Middle frontal gyrus (tissue), 1 donor: ENCODE data around the gene HMGCS2.
"Not testable (repeated sequence)": the region's sequence is repeated elsewhere in the genome, so short reads cannot be mapped to it uniquely, and the experiment has no call there.

Experiments
- DNase-seq: peaks from one replicate; pipeline ENCODE4 v3.0.0-alpha.2; 2015; ENCODE audit warnings: low spot score; ENCODE audit errors: extremely low spot score

Gene HMGCS2

GRCh38 chr1:119790451-119791198, 21.9 kb upstream of the HMGCS2 start:
- no peak for DNase-seq

- no peak for DNase-seq
Measured at GRCh38 chr1:119787776-119788175, 19.1 kb upstream of the HMGCS2 start.

- not testable (repeated sequence) for DNase-seq
Measured at GRCh38 chr1:119786473-119787050, 17.9 kb upstream of the HMGCS2 start.

- DNase-seq = not testable (repeated sequence)
Measured at GRCh38 chr1:119786046-119786445, 17.3 kb upstream of the HMGCS2 start.

- DNase-seq = no peak
Measured at GRCh38 chr1:119784191-119784781, 15.6 kb upstream of the HMGCS2 start.

- no peak for DNase-seq
Measured at GRCh38 chr1:119783354-119784185, 14.9 kb upstream of the HMGCS2 start.

GRCh38 chr1:119782631-119783325, 14.1 kb upstream of the HMGCS2 start:
- DNase-seq = no peak

- no peak for DNase-seq
Measured at GRCh38 chr1:119781434-119782210, 12.9 kb upstream of the HMGCS2 start.

GRCh38 chr1:119779869-119780356, 11.2 kb upstream of the HMGCS2 start:
- DNase-seq = no peak

- DNase-seq = no peak
Measured at GRCh38 chr1:119778886-119779560, 10.3 kb upstream of the HMGCS2 start.

- no peak for DNase-seq
Measured at GRCh38 chr1:119778359-119778758, 9.7 kb upstream of the HMGCS2 start.

- DNase-seq = no peak
Measured at GRCh38 chr1:119774746-119775490, 6.2 kb upstream of the HMGCS2 start.

GRCh38 chr1:119773711-119774241, 5.1 kb upstream of the HMGCS2 start:
- no peak for DNase-seq

- DNase-seq = no peak
Measured at GRCh38 chr1:119772298-119772697, 3.6 kb upstream of the HMGCS2 start.

- DNase-seq = no peak
Measured at GRCh38 chr1:119771770-119772169, 3.1 kb upstream of the HMGCS2 start.

- no peak for DNase-seq
Measured at GRCh38 chr1:119771016-119771415, 2.3 kb upstream of the HMGCS2 start.

- no peak for DNase-seq
Measured at GRCh38 chr1:119767486-119767885, 1.2 kb downstream of the HMGCS2 start.

GRCh38 chr1:119766374-119766794, 2.3 kb downstream of the HMGCS2 start:
- DNase-seq = no peak

- no peak for DNase-seq
Measured at GRCh38 chr1:119764220-119764619, 4.5 kb downstream of the HMGCS2 start.
